Hematopoietic multipotent progenitor cell (in vitro differentiated cells): Measurements from ENCODE around the gene PRDM10. TPM values are rescaled to one million over a fixed set of nuclear protein-coding genes. Genes with fewer than 3 reads are reported as not detected.
"Not testable (repeated sequence)": the region's sequence is repeated elsewhere in the genome, so short reads cannot be mapped to it uniquely, and the experiment has no call there.

Experiments
- DNase-seq, 3 donors: peaks; one replicate each; pipeline ENCODE4 v3.0.0-alpha.2; 2011 to 2015; ENCODE audit warnings: low read depth in 2 of 3, low spot score in 2 of 3
- total RNA-seq: library from RNA; depleted of rRNA; stranded (reverse); fragments of >200 nt; gene quantifications from one replicate; pipeline ENCODE4 v1.2.3, GENCODE V29; 2012

Gene PRDM10
- total RNA-seq, 1 donor = 11.0 TPM

DNA sequence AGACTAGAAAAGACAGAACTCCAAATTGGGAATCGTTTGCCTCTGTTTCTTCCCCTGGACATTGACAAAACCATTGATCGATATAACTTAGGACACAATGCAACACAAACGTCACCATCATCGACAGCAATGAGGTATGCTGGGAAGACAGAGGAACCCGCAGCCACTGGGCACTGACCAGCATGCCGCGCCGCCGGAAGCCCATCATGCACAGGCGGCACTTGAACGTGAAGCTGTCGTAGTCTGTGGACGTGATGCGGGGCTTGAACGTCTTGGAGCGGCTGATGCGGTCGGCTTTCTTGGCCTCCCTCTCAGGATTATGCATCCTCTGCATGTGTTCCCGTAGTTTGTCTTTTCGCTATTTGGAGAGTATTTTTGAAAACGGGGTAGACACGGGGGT lies 84.3 kb downstream of the PRDM10 start:
- DNase-seq = no peak

DNA sequence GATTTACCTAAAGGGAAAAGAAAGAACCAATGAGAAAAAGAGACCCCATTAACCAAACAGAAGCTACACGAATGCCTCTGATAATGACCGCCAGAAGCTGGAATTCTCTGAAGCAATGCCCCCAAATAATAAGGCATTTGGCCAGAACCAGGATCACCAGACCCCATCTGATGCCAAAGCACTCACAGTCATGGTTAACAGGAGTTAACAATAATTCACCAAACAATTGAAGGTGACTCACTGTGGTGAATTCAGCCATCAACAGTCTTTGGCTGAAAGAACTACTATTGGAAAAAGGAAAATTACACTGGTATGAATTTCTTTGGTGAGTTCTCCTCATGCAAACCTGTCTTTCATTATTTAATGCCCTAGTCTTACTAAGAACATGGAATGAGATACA lies 85.4 kb downstream of the PRDM10 start:
- DNase-seq = no peak

DNA sequence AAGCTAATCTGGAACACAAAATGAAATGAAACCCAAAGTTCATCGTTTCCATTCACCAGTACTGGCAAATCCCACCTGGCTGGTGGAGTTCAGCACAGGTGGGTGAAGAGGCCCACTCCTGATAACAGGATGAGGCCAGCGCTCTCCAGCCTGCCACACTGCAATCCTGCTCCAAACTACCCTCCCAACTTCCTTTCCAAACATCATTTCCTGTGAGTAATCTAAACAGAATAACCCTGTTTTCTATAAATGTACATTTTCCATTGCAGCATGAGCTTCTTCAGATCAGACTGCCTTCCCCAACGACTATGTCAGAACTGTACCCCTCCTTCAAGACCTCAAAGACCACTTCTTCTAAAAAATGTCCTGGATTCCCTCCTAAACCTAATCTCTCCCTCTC lies 91.3 kb downstream of the PRDM10 start:
- no peak for DNase-seq

DNA sequence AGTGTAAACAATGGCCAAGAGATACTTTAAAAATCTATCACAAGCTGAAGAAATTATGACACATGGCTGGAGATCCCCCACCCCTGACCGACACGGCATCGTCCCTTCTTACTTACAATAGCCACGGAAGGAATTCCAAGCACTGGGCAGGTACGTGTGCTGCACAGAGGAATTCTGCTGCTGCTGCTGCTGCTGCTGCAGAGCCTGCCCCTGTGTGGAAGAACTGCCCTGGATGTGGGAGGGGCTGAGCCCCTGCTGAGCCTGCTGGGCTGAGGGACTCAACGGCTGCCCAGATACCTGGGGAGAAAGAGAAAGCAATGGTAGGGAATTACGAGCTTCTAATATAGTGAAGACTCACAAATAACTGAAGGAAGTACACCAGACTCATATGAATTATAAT lies 92.3 kb downstream of the PRDM10 start:
- DNase-seq = no peak

DNA sequence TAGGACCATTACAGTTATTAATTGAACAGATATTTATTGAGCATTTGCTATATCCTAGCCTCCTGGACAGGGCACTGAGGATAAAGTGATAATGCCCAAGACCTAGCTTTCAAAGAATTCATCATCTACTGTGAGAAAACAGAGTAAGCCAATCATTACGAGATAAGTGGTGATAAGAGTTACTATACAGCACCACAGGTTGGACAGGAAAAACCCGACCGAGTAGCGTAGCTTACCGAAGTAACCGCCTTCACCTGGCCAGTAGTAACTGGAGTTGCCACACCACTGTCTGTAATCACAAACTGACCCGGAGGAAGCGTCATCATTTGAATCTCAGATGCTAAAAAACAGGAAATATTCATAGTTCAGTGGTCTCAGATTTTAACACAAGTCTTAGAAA lies 97.2 kb downstream of the PRDM10 start:
- DNase-seq = no peak

DNA sequence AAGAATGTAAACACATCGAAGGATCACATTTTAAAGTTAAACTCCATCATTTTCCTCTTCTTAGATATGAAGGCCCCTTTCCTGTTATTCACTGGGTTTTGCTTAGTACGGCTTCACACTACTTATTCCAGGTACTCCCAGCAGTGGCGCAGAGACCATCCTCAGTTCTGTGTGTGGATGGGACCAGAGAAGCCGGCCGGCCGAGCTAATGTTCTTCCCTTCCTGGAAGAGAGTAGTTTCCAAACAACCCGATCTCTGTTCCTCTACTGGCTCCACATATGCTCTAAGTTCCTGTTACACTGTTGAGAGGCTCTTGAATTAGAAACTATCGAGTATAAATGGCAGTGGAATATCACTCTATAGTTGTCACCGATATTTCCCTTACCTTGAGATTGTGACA lies 106.6 kb downstream of the PRDM10 start:
- no peak for DNase-seq

DNA sequence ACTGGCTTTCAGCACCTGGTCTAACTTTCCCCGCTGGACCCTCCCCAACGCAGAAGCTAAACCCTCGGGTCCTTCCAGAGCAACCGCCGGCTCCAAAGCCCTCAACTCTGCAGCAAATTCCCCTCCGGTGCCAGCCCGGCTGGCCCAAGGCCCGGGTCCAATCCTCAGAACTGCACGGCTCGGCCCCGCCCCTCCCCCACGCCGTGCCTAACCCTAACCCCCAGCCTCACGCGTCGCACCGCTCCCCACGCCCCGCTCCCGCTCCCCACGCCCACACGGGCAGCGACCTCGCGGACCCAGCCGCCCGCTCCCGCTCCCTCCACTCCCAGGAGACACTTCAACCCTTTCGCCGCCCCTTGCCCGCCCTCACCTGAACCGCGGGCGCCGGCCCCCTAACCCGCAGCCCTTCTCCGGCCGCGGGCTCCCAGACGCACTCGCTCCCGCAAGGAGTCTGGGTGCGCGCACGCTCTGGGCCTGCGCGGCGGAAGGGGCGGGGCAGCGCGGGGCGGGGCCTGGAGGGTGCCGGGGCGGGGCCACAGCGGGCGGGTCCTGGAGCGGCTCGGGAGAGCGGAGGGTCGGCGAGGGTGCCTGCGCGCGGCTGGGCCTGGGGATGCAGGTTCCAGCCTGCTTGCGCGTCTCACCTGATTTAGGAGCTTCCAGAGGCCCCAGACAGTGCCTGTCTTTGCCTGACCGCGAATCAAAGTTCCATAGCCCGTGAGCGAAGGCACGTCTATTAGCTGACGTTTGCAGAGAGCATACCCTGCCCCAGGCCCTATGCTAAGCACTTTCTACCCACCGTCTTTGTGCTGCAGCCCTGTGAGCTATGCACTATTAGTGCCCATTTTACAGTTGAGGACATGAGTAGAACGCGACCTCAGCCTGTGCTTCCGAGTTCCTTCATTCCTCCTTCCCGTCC lies 107.3 kb downstream of the PRDM10 start, which contains the start of gene NFRKB:
Gene NFRKB, minus strand, starts transcription at position 453 of the 916 bp plus-strand sequence. CDS start 2,729 bp downstream, outside the sequence.
- peak; percentile 72 to 84 (median 74) for DNase-seq

DNA sequence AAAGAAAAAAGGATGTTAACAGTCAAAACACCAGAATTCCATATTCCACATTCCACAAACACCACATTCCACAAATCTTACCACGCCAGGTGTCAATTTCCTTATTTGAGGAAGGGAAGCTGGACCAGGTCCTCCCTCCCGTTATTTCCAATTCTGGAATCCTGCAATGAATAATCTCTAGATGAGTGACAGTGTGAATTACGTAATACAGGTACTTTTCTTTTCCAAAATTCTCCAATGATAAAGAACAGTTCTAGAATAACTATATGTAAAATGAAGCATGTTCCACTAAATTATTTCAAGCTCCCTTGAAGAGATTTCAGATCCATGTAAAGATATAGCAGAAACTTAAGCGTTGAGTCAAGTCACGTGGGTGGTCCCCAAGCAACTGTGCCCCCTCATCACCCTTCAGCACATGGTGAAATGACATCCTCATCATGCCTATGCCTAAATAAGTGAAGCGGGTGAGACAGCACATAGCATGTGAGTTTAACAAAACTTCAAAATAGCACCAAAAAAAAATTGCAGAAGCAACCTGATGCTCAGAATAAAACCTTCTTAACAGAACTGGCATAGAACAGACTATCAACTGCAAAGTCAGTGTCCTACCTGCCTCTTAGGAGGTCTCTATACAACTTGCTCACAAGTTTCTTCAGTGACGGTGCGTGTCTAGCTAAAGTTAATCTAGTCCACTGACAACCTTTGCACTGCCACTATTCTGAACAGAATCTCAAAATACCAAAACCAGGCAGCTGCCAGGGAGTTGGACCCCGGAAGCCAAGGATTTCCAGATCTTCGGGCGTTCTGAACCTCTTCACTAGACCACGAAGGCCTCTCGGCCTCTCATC lies 108.1 kb downstream of the PRDM10 start:
- DNase-seq = peak in 1 of 3 donors; percentile 24

DNA sequence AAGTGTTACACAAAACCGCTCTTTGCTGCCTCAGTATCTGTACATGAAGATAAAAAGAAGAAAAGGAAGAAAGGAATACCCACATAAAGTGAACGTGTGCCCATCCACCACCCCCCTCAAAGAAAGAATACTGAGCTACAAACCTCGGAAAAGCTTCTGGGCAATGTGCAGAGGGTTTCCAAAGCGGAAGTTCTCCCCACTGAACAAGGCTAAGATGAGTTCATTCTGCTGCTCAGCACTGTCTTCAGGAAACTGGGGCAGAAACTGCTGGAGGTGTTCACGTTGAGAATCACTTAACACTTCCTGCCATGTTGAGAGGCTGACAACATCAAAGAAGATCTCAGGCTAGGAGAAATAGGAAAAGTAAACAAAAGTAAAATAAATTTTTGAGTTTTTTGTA lies 114.2 kb downstream of the PRDM10 start:
- DNase-seq = no peak

DNA sequence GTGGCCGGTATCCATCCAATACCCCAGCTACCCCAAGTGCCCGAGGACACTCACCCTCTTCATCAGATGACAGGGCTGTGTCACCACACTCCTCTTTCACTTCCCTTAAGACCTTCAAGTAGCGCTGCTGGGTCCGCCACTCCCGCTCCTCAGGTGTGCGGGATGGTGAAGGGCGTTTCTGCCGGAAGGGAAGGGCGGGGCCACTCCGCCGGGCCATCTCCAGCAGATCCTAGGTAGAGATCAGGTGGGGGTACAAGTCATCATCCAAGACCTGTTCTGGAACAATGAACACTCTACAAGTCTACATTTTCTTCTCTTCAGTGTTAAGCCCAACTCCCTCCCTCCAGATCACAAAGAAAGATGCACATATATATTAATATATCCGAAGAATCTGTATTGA lies 117.3 kb downstream of the PRDM10 start:
- no peak for DNase-seq

DNA sequence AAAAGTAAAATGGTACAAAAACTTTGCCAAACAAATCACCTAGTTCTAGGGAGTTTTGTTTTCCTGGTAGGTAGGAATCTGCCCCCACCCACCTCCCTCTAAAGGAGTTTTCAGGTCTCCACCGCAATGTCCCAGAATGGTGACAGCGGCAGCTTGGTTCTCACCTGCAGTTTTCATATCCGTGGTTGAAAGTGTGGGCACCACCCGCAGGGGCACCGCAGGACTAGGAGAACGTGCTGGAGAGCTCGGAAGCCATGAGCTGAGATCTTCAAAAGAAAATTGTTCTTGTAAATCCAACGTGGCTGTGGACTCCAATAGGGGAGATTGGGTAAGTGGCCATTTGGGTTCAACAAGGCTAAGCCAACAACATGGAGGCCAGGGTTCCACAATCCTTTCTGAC lies 118.1 kb downstream of the PRDM10 start:
- no peak for DNase-seq

DNA sequence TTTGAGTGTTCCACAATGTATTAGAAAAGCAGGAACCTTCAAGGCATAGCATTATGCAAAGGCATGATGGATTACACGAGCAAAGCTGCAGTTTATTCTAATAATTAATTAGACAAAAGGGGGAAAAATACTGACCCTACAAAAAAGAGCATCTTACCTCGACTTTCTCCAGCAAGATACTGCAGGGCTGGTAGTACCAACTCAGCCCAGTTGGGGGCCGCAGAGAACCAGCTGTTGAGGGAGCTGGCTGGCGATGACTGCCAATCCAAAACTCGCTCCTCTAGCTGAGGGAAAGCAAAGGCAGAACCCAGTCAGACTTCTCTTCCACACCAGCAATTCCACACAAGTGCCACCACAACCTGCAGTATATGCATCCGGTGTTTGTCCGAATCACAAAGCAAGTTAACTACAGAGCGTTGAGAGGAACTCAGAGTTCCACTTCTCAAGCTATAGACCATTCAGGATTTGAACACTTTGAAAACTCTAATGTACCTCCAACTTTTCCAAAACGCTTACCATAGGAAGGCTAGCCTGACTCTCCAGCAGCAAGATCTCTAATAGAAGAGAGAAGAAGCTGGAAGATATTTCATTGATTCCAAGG lies 121.0 kb downstream of the PRDM10 start:
- peak in 2 of 3 donors; percentile 29 to 55 for DNase-seq

DNA sequence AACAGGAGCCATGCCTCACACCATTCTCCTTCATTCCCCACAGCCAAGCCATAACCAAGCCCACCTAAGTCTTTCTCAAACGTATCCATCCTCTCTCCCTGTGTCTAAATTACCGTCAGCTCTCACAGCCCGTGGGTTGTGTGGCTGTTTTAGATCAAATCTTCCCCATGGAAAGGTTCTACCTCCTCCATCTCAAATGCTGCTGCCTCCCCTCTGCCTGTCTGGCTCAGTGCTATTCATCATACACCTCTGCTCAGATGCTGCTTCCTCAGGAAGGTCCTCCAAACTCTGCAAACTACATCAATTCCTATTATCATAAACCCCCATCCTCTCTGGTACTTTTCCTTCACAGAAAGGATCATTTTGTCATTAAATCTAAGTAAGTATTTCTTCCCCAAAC lies 122.3 kb downstream of the PRDM10 start:
- no peak for DNase-seq

DNA sequence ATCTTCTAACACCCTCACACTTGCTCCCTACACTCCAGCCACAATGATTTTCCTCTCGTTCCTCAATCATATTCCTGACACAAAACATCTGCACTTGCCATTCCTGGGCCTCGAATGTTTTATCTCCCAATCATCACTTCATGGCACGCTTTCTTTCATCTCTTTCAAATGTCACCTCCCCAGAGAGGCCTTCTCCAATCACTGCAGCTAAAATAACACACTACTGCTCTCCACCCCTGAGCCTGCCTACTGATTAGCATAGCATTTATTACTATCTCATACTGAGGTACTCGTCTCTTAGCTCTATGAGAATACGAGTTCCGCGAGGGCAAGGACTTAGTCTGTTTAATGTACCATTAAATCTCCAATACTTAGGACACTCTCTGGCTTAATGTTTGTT lies 130.7 kb downstream of the PRDM10 start:
- no peak for DNase-seq

DNA sequence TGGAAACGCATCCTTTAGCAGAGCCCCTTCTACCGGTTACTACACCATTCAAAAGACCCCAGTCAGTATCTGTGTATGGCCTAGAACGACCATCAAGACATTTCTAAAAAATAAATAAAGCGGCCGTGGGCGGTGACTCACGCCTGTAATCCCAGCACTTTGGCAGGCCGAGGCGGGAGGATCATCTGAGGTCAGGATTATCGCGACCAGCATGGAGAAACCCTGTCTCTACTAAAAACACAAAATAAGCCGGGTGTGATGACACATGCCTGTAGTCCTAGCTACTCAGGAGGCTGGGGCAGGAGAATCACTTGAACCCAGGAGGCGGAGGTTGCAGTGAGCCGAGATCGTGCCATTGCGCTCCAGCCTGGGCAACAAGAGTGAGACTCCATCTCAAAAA lies 134.0 kb downstream of the PRDM10 start:
- DNase-seq = not testable (repeated sequence)

DNA sequence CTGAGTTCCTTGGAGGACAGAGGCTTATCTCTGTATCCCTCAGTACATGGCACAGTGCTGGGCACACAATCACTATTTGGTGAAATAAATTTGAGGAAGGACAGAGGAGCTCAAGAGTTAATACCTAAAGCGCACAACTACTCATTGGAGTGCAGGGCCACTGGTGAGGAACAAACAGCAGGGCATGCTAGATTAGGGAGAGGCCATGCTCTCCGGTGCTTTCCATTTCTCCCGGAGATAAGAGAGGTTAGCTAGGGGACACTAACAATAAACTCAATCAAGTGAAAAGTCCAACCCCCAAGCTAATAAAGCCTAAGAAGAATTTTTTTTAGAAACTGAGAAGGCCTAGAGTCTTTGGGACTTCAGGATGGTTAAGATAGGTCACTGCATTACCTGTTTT lies 136.3 kb downstream of the PRDM10 start:
- no peak for DNase-seq

DNA sequence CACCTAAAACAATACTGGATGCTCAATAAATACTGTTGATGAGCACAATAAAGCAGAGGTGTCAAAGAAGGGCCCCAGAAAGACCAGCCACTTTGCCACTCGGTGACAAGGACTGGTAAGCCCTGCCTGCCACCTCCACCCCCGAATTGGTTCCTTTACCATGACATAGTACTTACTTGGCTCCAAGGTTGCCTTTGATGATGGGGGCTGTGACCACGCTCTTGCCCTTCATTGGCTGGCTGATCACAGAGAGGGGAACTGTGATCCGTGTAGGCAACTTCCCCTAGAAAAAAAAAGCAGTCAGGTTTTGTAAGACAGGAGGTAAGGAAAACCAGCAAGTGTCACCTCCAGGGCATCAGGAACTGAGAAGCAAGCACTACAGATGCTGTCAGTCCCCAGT lies 136.9 kb downstream of the PRDM10 start:
- no peak for DNase-seq

DNA sequence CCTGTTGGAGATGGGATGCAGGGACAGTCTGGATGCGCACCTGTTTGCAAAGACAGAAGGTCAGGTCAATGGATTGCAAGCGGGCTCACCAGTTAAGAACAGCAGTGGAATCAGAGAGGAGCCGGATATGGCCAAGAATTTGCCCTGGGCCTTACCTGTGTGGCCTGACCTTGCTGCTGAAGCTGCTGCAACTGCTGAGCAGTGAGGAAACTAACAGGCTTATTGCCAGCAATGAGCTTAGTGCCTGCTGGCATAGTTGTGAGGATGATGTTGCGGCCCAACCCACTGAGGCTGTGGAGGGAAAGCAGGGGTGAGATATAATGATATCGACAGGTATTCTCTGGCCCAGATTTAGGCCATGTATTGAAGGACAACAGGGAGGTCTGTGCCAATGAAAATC lies 137.8 kb downstream of the PRDM10 start:
- DNase-seq = no peak

DNA sequence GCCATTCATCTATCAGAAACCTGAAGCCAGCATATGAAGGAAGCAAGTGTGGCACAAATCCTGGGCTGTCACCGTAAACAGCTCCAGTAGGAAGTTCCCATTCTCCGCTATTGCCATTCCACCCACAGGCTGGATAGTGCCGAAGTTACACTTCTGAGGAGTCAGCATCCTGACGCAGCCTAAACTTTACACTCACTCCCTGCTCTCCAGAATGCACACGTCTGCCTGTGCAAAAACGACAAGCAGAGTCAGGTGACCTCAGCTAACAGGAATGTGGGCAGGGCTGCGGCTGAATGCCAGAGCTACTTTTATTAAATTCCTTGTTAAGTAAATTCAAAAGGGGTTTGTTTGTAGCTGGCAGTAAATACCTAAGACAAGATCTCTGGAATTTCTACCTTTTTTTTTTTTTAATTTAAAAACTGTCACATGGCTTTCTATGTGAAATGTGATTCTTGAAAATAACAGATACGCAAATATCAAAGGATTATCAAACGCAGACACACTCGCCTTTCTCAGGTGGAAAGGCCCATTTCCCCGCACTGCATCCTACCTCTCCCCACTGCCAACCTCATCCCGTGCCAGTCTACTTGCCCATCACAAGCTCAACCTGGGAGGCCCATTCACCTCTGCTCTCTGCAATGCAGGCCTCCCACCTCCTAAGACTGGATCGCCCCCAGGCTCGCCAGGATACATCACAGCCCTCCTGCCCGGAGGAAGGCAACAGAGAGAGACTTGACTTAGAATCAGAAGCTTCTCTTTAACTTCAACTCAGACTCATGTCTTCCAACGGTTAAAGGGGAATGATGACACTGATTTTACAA lies 140.7 kb downstream of the PRDM10 start:
- no peak for DNase-seq

DNA sequence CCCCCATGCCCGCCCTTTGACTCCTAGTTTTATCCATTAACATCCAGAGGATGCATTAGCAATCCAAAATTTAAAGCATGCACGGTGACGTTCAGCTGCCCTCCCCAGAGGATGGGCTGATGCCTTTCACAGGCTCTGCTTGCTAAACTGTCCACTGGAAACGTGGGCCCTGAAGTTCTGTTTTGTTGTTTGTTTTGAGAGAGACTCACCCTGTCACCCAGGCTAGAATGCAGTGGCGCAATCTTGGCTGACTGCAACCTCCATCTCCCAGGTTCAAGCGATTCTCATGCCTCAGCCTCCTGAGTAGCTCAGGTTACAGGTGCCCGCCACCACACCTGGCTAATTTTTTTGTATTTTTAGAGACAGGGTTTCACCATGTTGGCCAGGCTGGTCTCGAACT lies 146.6 kb downstream of the PRDM10 start:
- no peak for DNase-seq
